MM.1S (cell line): ENCODE data around the gene HIVEP2.

Source experiments
- DNase-seq: peaks from one replicate; pipeline ENCODE4 v3.0.0-alpha.2; 2015
- H2AFZ ChIP-seq: fragments of 300-600 bp; sonication (generic); 2 replicates; pipeline ENCODE4 v1.6.0; 2016; ENCODE audit warnings: antibody characterized with exemption, low read length
- H3F3A ChIP-seq: fragments of 300-600 bp; sonication (generic); 2 replicates; pipeline ENCODE4 v1.6.1; 2016; ENCODE audit warnings: mild to moderate bottlenecking, antibody characterized with exemption, low read length, moderate library complexity, mixed read lengths; ENCODE audit not compliant: insufficient read depth
- H3K27ac ChIP-seq: fragments of 300-600 bp; sonication (generic); 2 replicates; pipeline ENCODE4 v1.5.1; 2016; ENCODE audit warnings: mild to moderate bottlenecking, low read length
- H3K27me3 ChIP-seq: fragments of 300-600 bp; sonication (generic); replicated peaks from 2 replicates; pipeline ENCODE4 v1.6.0; 2016; ENCODE audit warnings: low read length; ENCODE audit not compliant: insufficient read depth
- H3K36me3 ChIP-seq: fragments of 300-600 bp; sonication (generic); replicated peaks from 2 replicates; pipeline ENCODE4 v1.6.1; 2016; ENCODE audit warnings: mild to moderate bottlenecking, low read length, mixed read lengths; ENCODE audit not compliant: insufficient read depth
- H3K4me1 ChIP-seq: fragments of 300-600 bp; sonication (generic); 2 replicates; pipeline ENCODE4 v1.6.1; 2016; ENCODE audit warnings: low read length, mixed read lengths
- H3K4me2 ChIP-seq: fragments of 300-600 bp; sonication (generic); 2 replicates; pipeline ENCODE4 v1.6.0; 2016; ENCODE audit warnings: low read depth, low read length
- H3K4me3 ChIP-seq: fragments of 300-600 bp; sonication (generic); 2 replicates; pipeline ENCODE4 v1.5.1; 2016; ENCODE audit warnings: low read length, mixed read lengths
- H3K79me2 ChIP-seq: fragments of 300-600 bp; sonication (generic); 2 replicates; pipeline ENCODE4 v1.6.1; 2016; ENCODE audit warnings: mixed run types, low read length, mixed read lengths
- H3K9ac ChIP-seq: fragments of 300-600 bp; sonication (generic); 2 replicates; pipeline ENCODE4 v1.6.1; 2016; ENCODE audit warnings: low read length, mixed read lengths
- H3K9me2 ChIP-seq: fragments of 300-600 bp; sonication (generic); replicated peaks from 2 replicates; pipeline ENCODE4 v1.6.1; 2016; ENCODE audit warnings: mild to moderate bottlenecking, low read length, mixed read lengths; ENCODE audit not compliant: insufficient read depth
- H3K9me3 ChIP-seq: fragments of 300-600 bp; sonication (generic); replicated peaks from 2 replicates; pipeline ENCODE4 v1.6.1; 2016; ENCODE audit warnings: mild to moderate bottlenecking, low read length, mixed read lengths; ENCODE audit not compliant: insufficient read depth
- H4K20me1 ChIP-seq: fragments of 300-600 bp; sonication (generic); 2 replicates; pipeline ENCODE4 v1.6.1; 2016; ENCODE audit warnings: mild to moderate bottlenecking, low read length, moderate library complexity, mixed read lengths; ENCODE audit not compliant: insufficient read depth
- EZH2 ChIP-seq: fragments of 300-600 bp; sonication (generic); optimal IDR thresholded peaks from 2 replicates; pipeline ENCODE3; 2017; ENCODE audit warnings: low read depth, mild to moderate bottlenecking, antibody characterized with exemption, low read length, mixed read lengths
- EZH2phosphoT487 ChIP-seq: fragments of 300-600 bp; sonication (generic); IDR thresholded peaks from 2 replicates; pipeline ENCODE4 v1.6.1; 2018; ENCODE audit warnings: antibody characterized with exemption, low read length
- TF ChIP-seq, protein P1 (sequence below): fragments of 300-600 bp; sonication (generic); IDR thresholded peaks from 2 replicates; pipeline ENCODE4 v1.5.1; 2016; ENCODE audit warnings: antibody characterized with exemption, low read length, mixed read lengths

The HIVEP2 gene

DNA sequence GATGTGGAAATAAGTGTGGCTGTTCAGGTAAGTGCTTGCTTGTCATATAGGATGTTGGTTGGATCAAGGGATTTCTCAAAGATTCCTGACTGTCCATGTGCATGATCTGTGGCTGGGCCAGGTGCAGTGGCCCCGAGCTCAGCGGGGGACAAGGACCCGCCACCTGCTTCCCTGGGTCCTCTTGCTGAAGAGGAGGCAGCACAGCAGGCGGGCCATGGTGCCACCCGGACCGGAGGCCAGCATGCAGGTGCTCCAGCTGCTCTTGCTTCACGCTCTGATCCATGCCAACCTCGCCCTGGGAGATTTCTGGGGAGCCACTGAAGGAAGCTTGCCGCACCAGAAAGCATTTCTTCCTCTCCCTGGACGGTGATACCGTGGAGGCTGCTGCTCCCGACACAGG is 173.8 kb downstream of the HIVEP2 start:
- no peak overlapping the region for H3K27ac ChIP-seq
- H3K4me2 ChIP-seq, result no peak overlapping the region
- H3K27me3 ChIP-seq, result no peaks in the 10 kb centered on the region
- H3K79me2 ChIP-seq, result no peaks in the 10 kb centered on the region
- DNase-seq, result no peak
- H2AFZ ChIP-seq, result no peak overlapping the region
- H3K4me1 ChIP-seq, result peaks cover 6% of the 10 kb centered on the region; the same call in 1 of the 2 replicates
- H3F3A ChIP-seq, result no peaks in the 10 kb centered on the region
- TF ChIP-seq EZH2 (no peak), EZH2phosphoT487 (no peak)
- TF ChIP-seq, protein P1, sequence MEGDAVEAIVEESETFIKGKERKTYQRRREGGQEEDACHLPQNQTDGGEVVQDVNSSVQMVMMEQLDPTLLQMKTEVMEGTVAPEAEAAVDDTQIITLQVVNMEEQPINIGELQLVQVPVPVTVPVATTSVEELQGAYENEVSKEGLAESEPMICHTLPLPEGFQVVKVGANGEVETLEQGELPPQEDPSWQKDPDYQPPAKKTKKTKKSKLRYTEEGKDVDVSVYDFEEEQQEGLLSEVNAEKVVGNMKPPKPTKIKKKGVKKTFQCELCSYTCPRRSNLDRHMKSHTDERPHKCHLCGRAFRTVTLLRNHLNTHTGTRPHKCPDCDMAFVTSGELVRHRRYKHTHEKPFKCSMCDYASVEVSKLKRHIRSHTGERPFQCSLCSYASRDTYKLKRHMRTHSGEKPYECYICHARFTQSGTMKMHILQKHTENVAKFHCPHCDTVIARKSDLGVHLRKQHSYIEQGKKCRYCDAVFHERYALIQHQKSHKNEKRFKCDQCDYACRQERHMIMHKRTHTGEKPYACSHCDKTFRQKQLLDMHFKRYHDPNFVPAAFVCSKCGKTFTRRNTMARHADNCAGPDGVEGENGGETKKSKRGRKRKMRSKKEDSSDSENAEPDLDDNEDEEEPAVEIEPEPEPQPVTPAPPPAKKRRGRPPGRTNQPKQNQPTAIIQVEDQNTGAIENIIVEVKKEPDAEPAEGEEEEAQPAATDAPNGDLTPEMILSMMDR, result no peak
- no peak overlapping the region for H3K4me3 ChIP-seq
- H3K36me3 ChIP-seq, result no peaks in the 10 kb centered on the region
- H3K9me3 ChIP-seq, result no peaks in the 10 kb centered on the region
- no peaks in the 10 kb centered on the region for H3K9me2 ChIP-seq
- no peaks in the 10 kb centered on the region for H4K20me1 ChIP-seq
- no peak overlapping the region for H3K9ac ChIP-seq

GRCh38 chr6:142765306-142765705 is 179.7 kb downstream of the HIVEP2 start:
- no peak overlapping the region for H3K9ac ChIP-seq
- H3K27me3 ChIP-seq, result no peaks in the 10 kb centered on the region
- H4K20me1 ChIP-seq, result no peaks in the 10 kb centered on the region
- TF ChIP-seq, protein P1, result no peak
- TF ChIP-seq EZH2, result no peak
- no peak for TF ChIP-seq EZH2phosphoT487
- H3K4me2 ChIP-seq, result no peak overlapping the region
- no peak overlapping the region for H3K27ac ChIP-seq
- H2AFZ ChIP-seq, result no peak overlapping the region
- no peaks in the 10 kb centered on the region for H3K9me2 ChIP-seq
- H3K9me3 ChIP-seq, result no peaks in the 10 kb centered on the region
- no peaks in the 10 kb centered on the region for H3F3A ChIP-seq
- no peak overlapping the region for H3K4me3 ChIP-seq
- no peaks in the 10 kb centered on the region for H3K79me2 ChIP-seq
- DNase-seq, result no peak
- no peaks in the 10 kb centered on the region for H3K4me1 ChIP-seq
- no peaks in the 10 kb centered on the region for H3K36me3 ChIP-seq

- Histone ChIP-seq H4K20me1 (no peaks in the 10 kb centered on the region), H3K9me2 (no peaks in the 10 kb centered on the region), H3K9ac (no peak overlapping the region), H3K27me3 (no peaks in the 10 kb centered on the region), H3K4me1 (no peaks in the 10 kb centered on the region), H3K9me3 (no peaks in the 10 kb centered on the region), H3K4me2 (no peak overlapping the region), H3K36me3 (no peaks in the 10 kb centered on the region), H3K27ac (no peak overlapping the region), H3K79me2 (no peaks in the 10 kb centered on the region), H3F3A (no peaks in the 10 kb centered on the region), H3K4me3 (no peak overlapping the region), H2AFZ (no peak overlapping the region)
- no peak for TF ChIP-seq EZH2
- no peak for DNase-seq
Observed at GRCh38 chr6:142764311-142764710, 180.7 kb downstream of the HIVEP2 start.

- Histone ChIP-seq H3K9me2 (no peaks in the 10 kb centered on the region), H3K79me2 (no peaks in the 10 kb centered on the region), H3K27ac (no peak overlapping the region), H3K4me1 (no peaks in the 10 kb centered on the region), H3F3A (no peaks in the 10 kb centered on the region), H3K9ac (no peak overlapping the region), H2AFZ (no peak overlapping the region), H3K9me3 (no peaks in the 10 kb centered on the region), H3K36me3 (no peaks in the 10 kb centered on the region), H4K20me1 (no peaks in the 10 kb centered on the region), H3K27me3 (no peaks in the 10 kb centered on the region), H3K4me3 (no peak overlapping the region), H3K4me2 (no peak overlapping the region)
- DNase-seq, result no peak
- TF ChIP-seq EZH2, result no peak
- TF ChIP-seq, protein P1, result no peak
- TF ChIP-seq EZH2phosphoT487, result no peak
Observed at GRCh38 chr6:142763205-142763604, 181.8 kb downstream of the HIVEP2 start.
